HG03196 (cell line): ENCODE measurements around the gene SMIM36.
"Not testable (repeated sequence)": the region's sequence is repeated elsewhere in the genome, so short reads cannot be mapped to it uniquely, and the experiment has no call there.

Source experiments
- ATAC-seq: cut with Tn5 transposase; IDR thresholded peaks from one replicate; pipeline ENCODE4 v1.9.1; 2021; ENCODE audit not compliant: unreplicated experiment

SMIM36 gene

GRCh38 chr17:55507669-55508068, 3.6 kb downstream of the SMIM36 start:
- ATAC-seq, result not testable (repeated sequence)

GRCh38 chr17:55501626-55502025, 9.6 kb downstream of the SMIM36 start:
- not testable (repeated sequence) for ATAC-seq

DNA sequence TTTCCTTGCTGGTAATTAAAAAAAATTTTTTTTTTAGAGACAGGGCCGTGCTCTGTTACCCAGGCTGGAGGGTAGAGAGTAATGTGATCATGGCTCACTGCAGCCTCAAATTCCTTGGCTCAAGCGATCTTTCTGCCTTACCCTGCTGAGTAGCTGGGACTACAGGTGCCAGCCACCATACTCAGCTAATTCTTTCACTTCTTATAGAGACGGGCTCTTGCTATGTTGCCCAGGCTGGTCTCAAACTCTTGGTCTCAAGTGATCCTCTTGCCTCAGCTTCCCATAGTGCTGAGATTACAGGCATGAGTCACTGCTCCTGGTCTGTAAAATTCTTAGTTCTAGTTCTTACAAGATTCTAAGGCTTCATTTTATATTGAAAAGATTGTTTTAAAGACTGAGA, 11.1 kb downstream of the SMIM36 start:
- no peak for ATAC-seq

DNA sequence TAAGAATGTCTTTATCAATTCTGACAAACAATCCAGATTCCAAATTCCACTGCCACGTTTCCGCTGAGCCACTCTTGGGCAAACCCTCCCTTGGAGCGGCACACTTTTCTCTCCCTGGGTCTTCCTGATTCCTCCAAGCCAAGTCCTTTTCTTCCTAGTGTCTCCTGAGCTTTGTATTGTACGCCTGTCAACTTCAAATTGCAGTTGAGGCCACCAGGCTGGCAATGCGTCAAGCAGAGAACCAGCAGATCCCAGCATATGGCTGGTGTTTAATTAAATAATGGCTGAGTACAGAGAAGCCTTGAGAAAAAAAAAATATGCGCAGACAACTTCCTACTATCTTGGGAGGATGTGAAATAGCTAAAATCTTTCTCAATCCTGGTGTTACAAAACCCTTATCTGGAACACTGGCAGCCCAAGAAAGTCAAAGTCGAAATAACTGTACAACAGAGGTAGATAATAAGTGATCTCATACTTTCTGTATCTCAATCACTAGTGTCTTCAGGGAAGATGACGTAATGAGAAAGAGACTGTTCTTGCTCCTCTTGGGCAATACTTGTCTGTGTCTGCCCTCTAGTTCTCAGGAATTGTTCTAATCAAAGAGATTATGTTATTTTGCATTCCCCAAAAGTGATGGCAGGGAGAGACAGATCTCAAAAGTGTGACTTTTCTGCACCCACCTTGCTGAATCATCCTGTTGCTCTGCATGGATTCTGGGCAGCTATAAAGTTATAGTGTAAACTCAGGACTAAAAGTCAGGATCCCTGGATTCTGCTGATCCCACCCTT, 15.0 kb downstream of the SMIM36 start:
- ATAC-seq, result no peak

- no peak for ATAC-seq
These were observed 16.0 kb downstream of the SMIM36 start for GRCh38 chr17:55495239-55495638.

GRCh38 chr17:55492781-55493341, 18.4 kb downstream of the SMIM36 start:
- no peak for ATAC-seq

GRCh38 chr17:55490376-55490775, 20.9 kb downstream of the SMIM36 start:
- no peak for ATAC-seq

DNA sequence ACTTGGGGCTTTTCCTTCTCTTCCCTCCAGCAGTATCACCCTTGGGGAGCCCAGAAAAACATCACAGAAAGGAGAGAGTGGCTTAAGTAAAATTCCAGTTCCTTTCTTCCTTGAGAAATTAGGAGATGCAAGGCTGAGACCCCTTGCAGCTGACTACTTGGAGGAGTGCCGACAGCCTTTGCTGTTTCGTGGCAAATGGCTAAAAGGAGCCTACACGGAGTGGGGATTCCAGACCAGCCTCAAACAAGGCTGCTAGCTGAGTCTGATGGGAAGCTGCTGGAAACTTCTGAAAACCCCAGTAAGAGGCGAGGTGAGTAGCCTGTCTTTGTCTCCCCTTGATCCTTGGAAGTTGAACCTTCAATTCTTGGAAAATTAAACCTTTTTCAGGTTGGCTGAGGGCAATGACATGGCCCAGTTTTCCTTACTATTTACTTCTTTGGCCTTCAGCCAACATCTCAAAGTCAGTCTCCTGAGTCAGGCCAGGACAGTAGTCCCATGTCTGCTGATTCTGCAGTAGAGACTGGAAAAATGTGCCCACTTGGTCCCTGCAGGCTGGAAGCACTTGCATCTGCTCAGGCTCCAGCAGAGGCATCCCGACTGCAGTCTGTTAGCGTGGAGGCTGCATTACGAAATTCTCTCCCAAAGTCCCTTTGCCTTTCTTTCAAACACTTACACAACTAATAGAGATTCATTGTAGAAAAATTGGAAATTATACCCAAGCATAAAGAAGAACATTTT, 23.4 kb downstream of the SMIM36 start:
- ATAC-seq, result no peak

GRCh38 chr17:55484575-55484974, 26.7 kb downstream of the SMIM36 start:
- ATAC-seq, result no peak

DNA sequence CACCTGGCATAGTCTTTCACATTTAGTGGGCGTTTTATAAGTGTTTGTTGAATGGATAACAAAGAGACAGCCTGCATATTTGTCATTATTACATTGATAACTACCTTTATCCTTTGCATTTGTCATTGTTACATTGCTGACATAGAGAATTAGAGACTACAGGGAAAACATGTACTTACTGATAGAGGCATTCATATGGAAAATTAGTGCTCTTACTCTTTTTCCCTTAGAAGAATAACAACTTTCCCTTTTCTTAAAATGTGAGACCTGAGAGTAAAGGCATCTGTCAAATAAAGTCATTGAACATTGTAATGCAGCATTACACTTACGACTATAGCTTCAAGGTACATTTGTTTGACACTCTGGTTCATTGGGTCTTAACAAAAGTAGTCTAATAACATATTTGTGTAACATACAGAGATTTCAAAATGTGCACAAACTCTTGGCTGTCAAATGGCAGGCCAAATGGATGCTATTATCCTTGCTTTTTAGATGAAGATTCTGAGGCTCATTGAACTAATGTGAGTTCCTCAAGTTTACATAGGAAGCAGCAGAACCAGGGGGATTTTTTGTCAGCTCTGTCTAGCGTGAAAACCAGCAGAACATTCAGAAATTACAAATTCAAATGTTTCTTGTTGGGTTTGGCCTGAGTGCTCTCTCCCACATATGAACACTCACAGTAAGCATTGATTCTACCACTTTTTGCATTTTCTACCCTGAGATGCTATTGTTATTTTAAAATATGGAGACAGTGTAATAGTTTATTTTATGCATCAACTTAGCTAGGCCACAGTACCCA, 28.5 kb downstream of the SMIM36 start:
- ATAC-seq, result no peak

DNA sequence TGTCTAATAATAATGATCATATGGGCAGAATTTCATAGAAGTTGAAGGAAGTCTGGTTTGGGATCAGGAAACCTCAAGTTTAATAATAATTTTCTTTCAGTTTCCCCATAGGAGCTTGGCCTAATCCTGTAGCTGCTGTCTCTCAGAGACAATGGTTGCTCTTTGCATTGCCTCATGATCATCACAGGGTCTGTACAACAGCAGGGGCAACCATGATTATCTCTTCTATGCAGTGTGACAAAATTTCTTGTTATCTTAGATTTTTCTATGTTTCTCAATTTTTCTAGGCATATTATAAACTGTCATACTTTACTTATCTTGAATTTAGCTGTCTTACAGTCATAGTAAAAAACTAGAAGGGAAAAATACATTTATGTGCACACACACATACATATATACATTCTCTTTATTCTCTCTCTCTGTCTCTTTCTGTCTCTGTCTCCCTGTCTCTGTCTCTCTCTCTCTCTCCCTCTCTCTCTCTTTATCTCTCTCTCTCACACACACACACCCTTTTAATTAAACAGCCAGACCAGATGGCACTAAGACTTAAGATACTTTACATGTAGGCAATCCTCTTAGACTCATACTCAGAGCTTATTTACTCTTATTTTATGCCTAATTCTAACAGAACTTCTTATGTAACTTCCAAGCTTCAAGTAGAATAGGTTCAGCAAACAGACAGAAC, 30.5 kb downstream of the SMIM36 start:
- ATAC-seq, result no peak

DNA sequence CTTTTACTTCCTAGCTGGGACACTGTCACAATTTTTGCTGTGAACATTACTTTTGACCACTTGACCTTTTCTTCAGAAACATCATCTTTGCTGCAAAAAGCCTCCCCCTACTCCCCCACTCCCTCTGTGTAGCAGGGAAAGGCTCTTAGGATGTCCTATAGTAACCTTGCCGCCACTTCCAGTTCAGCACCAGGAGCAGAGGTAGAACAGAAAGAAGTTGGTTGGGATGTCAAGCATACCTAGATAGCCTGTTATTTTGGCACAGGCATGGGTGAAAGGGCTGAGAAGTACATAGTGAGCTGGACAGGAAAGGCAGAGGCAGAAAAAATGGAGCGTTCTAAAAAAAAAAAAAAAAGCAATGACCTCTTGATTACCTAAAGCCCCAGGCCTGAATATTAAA, 31.3 kb downstream of the SMIM36 start:
- ATAC-seq, result no peak

GRCh38 chr17:55478971-55479370, 32.3 kb downstream of the SMIM36 start:
- no peak for ATAC-seq

DNA sequence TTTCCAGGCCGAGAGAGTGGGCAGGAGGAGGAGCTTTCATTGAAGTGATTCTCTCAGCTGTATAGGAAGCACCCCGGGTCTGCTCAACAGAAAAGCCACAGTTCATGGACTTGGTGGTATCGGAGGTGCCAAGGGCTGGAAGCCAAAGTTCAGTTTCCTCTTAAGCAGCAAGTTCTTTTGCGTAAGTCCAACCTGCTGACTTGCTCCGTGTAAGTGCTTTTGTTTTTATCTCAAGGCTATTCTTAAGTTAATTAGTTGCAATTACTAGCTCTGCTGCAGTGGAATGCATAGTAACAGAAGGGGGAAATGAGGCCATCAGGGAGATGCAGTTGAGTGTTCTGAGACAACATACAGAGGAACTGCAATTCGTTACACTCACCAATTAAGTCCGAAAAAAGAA, 44.6 kb downstream of the SMIM36 start:
- no peak for ATAC-seq

DNA sequence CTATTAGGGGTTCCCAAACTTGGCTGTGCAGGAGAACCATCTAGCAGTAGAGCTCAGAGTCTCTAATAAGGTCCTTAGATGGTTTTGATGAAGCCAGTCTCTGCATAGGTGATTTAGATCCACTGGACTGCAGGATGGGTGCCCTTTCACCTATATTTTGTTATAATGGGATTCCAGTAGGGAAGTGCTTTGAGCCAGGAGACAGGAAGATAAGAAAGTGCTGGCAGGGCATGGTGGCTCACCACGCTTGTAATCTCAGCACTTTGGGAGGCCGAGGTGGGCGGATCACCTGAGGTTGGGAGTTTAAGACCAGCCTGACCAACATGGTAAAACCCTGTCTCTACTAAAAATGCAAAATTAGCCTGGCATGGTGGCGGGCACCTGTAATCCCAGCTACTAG, 45.5 kb downstream of the SMIM36 start:
- not testable (repeated sequence) for ATAC-seq

DNA sequence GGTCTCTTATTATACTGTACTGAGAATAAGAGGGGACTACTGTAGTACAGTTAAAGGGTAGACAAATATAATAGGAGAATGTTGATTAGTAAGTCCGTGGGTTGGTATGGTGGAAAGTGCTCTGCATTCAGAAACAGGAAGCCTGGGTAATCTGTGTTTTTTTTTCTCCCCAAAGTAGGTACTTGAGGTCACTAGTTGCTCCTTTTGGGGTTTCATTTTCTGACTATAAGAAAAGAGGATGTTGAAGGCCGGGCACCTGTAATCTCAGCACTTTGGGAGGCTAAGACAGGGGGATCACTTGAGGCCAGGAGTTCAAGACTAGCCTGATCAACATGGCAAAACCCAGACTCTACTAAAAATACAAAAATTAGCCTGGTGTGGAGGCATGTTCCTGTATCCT, 47.7 kb downstream of the SMIM36 start:
- ATAC-seq, result peak; percentile 59

GRCh38 chr17:55462711-55463110, 48.5 kb downstream of the SMIM36 start:
- no peak for ATAC-seq

GRCh38 chr17:55462234-55462633, 49.0 kb downstream of the SMIM36 start:
- ATAC-seq, result no peak

GRCh38 chr17:55458978-55459377, 52.3 kb downstream of the SMIM36 start:
- peak; percentile 44 for ATAC-seq

GRCh38 chr17:55458287-55458900, 52.9 kb downstream of the SMIM36 start:
- no peak for ATAC-seq
